Liver (tissue), 3 donors: ENCODE measurements around the gene NOS1.

ENCODE experiments used
- EGR1 ChIP-seq, 2 donors: IDR thresholded peaks; 2 replicates each; pipeline ENCODE4 v1.6.1; 2016 to 2018; ENCODE audit warnings: antibody characterized with exemption in 2 of 2, low read depth in 2 of 2
- JUND ChIP-seq, 2 donors: IDR thresholded peaks; 2 replicates each; pipeline ENCODE4 v1.6.1; 2016; ENCODE audit warnings: antibody characterized with exemption in 2 of 2
- RAD21 ChIP-seq, 2 donors: IDR thresholded peaks; 2 replicates each; pipeline ENCODE4 v1.6.1; 2016; ENCODE audit warnings: antibody characterized with exemption in 2 of 2, mild to moderate bottlenecking in 2 of 2
- RXRA ChIP-seq, 2 donors: IDR thresholded peaks; 2 replicates each; pipeline ENCODE4 v1.6.1; 2017 to 2018; ENCODE audit warnings: antibody characterized with exemption in 2 of 2, mild to moderate bottlenecking in 1 of 2
- TAF1 ChIP-seq: conservative IDR thresholded peaks from 2 replicates; pipeline ENCODE4 v1.6.1; 2016; ENCODE audit warnings: antibody characterized with exemption, mild to moderate bottlenecking
- TF ChIP-seq, protein P1 (sequence below): fragments of 150-350 bp; IDR thresholded peaks from 2 replicates; pipeline ENCODE4 v1.5.1; 2017; ENCODE audit warnings: improper control_type of control experiment, low read depth, low read length; ENCODE audit not compliant: missing input control
- TF ChIP-seq, protein P2 (sequence below): IDR thresholded peaks from 2 replicates; pipeline ENCODE4 v1.6.1; 2016; ENCODE audit warnings: antibody characterized with exemption
- donor health status: healthy.
- donor health status: healthy.

DNA sequence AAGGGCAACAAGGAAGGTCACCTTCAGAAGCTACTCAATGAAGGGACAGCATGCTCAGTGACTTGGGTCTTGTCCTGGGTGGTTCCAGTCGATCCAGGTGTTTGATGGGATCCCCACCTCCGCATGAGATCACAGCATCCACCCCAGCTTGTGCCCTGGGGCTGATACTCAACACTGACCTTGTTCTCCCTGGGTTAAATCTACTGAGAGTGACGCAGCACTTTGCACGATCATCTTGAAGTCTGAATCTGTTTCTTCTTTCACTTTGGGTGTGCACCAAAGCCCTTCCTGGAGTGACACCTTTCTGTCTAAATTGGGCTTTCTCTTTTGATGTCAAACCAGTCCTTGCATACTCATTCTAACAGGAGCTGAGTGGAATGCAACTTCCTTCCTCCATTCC, 13.8 kb downstream of the NOS1 start:
- TF ChIP-seq RXRA (IDR thresholded peaks at IDR 0.05) (no peak), RAD21 (IDR thresholded peaks at IDR 0.05) (no peak), EGR1 (IDR thresholded peaks at IDR 0.05; ENCODE audit: low read depth in 2 of 2) (no peak), TAF1 (no peak), JUND (IDR thresholded peaks at IDR 0.05) (no peak)
- TF ChIP-seq, protein P1, sequence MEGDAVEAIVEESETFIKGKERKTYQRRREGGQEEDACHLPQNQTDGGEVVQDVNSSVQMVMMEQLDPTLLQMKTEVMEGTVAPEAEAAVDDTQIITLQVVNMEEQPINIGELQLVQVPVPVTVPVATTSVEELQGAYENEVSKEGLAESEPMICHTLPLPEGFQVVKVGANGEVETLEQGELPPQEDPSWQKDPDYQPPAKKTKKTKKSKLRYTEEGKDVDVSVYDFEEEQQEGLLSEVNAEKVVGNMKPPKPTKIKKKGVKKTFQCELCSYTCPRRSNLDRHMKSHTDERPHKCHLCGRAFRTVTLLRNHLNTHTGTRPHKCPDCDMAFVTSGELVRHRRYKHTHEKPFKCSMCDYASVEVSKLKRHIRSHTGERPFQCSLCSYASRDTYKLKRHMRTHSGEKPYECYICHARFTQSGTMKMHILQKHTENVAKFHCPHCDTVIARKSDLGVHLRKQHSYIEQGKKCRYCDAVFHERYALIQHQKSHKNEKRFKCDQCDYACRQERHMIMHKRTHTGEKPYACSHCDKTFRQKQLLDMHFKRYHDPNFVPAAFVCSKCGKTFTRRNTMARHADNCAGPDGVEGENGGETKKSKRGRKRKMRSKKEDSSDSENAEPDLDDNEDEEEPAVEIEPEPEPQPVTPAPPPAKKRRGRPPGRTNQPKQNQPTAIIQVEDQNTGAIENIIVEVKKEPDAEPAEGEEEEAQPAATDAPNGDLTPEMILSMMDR = no peak
- TF ChIP-seq, protein P2, sequence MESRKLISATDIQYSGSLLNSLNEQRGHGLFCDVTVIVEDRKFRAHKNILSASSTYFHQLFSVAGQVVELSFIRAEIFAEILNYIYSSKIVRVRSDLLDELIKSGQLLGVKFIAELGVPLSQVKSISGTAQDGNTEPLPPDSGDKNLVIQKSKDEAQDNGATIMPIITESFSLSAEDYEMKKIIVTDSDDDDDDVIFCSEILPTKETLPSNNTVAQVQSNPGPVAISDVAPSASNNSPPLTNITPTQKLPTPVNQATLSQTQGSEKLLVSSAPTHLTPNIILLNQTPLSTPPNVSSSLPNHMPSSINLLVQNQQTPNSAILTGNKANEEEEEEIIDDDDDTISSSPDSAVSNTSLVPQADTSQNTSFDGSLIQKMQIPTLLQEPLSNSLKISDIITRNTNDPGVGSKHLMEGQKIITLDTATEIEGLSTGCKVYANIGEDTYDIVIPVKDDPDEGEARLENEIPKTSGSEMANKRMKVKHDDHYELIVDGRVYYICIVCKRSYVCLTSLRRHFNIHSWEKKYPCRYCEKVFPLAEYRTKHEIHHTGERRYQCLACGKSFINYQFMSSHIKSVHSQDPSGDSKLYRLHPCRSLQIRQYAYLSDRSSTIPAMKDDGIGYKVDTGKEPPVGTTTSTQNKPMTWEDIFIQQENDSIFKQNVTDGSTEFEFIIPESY = no peak
